HepG2 (cell line): ENCODE measurements around the gene HSPA1B. TPM values are rescaled to one million over a fixed set of nuclear protein-coding genes. Genes with fewer than 3 reads are reported as not detected.

Experiments used
- BORCS8-MEF2B ChIP-seq: sonication (generic); formaldehyde crosslinking; IDR thresholded peaks from 2 replicates; pipeline ENCODE4 v1.8.0; 2022; ENCODE audit warnings: mild to moderate bottlenecking, missing genetic modification reagents
- CBFB ChIP-seq: sonication (generic); formaldehyde crosslinking; IDR thresholded peaks from 2 replicates; pipeline ENCODE4 v1.4.0; 2020; ENCODE audit warnings: missing genetic modification reagents
- ELK4 ChIP-seq: sonication (generic); formaldehyde crosslinking; IDR thresholded peaks from 2 replicates; pipeline ENCODE4 v1.9.0; 2021; ENCODE audit warnings: missing genetic modification reagents, borderline replicate concordance
- HNF1A ChIP-seq, 2 experiments: sonication (generic) in 1 of 2; formaldehyde crosslinking in 1 of 2; IDR thresholded peaks; 2 replicates each; pipeline versions ENCODE4 v1.4.0 to v1.6.1; 2016 to 2020; ENCODE audit warnings: borderline replicate concordance in 1 of 2, low read depth in 1 of 2, mild to moderate bottlenecking in 1 of 2, missing genetic modification reagents in 1 of 2
- HNRNPLL ChIP-seq: fragments of 200-400 bp; formaldehyde crosslinking; IDR thresholded peaks from 2 replicates; pipeline ENCODE4 v1.6.1; 2017; ENCODE audit warnings: mild to moderate bottlenecking, low read depth, low read length; ENCODE audit not compliant: poor library complexity, severe bottlenecking
- KLF11 ChIP-seq: IDR thresholded peaks from 2 replicates; pipeline ENCODE4 v1.6.1; 2016; ENCODE audit warnings: missing compliant biosample characterization
- KMT2A ChIP-seq: sonication (generic); formaldehyde crosslinking; IDR thresholded peaks from 2 replicates; pipeline ENCODE4 v1.4.0; 2020; ENCODE audit warnings: missing genetic modification reagents
- MLX ChIP-seq: IDR thresholded peaks from 2 replicates; pipeline ENCODE4 v1.6.1; 2016
- PAF1 ChIP-seq: IDR thresholded peaks from 2 replicates; pipeline ENCODE4 v1.6.1; 2016; ENCODE audit warnings: missing genetic modification reagents, missing compliant biosample characterization
- SKI ChIP-seq: fragments of 450-650 bp; IDR thresholded peaks from one replicate; pipeline ENCODE4 v1.6.1; 2018; ENCODE audit warnings: mild to moderate bottlenecking; ENCODE audit not compliant: partially characterized antibody
- TAF15 ChIP-seq: fragments of 200-400 bp; formaldehyde crosslinking; IDR thresholded peaks from one replicate; pipeline ENCODE4 v1.6.1; 2018; ENCODE audit warnings: mild to moderate bottlenecking, low read depth, low read length; ENCODE audit not compliant: poor library complexity, severe bottlenecking
- TRIM22 ChIP-seq: fragments of 450-650 bp; IDR thresholded peaks from 2 replicates; pipeline ENCODE4 v1.6.1; 2017
- ZKSCAN5 ChIP-seq: sonication (generic); formaldehyde crosslinking; IDR thresholded peaks from 2 replicates; pipeline ENCODE4 v1.5.1; 2020; ENCODE audit warnings: mild to moderate bottlenecking, missing genetic modification reagents
- ZNF121 ChIP-seq: sonication (generic); formaldehyde crosslinking; IDR thresholded peaks from 2 replicates; pipeline ENCODE4 v1.5.0; 2020; ENCODE audit warnings: mild to moderate bottlenecking, missing genetic modification reagents
- ZNF138 ChIP-seq: sonication (generic); formaldehyde crosslinking; IDR thresholded peaks from 2 replicates; pipeline ENCODE4 v1.5.0; 2020; ENCODE audit warnings: mild to moderate bottlenecking, low read depth, missing genetic modification reagents
- ZNF496 ChIP-seq: sonication (generic); formaldehyde crosslinking; IDR thresholded peaks from 2 replicates; pipeline ENCODE4 v1.8.1; 2023; ENCODE audit warnings: mild to moderate bottlenecking, moderate library complexity, missing genetic modification reagents; ENCODE audit not compliant: insufficient replicate concordance
- ZNF777 ChIP-seq: sonication (generic); formaldehyde crosslinking; IDR thresholded peaks from 2 replicates; pipeline ENCODE4 v1.4.0; 2020; ENCODE audit warnings: missing genetic modification reagents
- ZNF780A ChIP-seq: sonication (generic); formaldehyde crosslinking; IDR thresholded peaks from 2 replicates; pipeline ENCODE4 v1.8.0; 2022; ENCODE audit warnings: mild to moderate bottlenecking, missing genetic modification reagents, moderate library complexity
- polyA plus RNA-seq, 8 experiments: library from polyadenylated mRNA; depleted of rRNA in 3 of 8; stranded (reverse) in 7 of 8; unstranded in 1 of 8; fragments of >200 nt; fragmentation: Illumina TruSeq in 4 of 8; extraction: Trizol in 4 of 8; gene quantifications; 2 replicates each; pipeline versions ENCODE4 v1.2.1 to v1.2.3, GENCODE V29; 2011 to 2016; ENCODE audit warnings: low read depth in 4 of 8, missing spikeins in 1 of 8, mixed read lengths in 1 of 8; ENCODE audit not compliant: insufficient read depth in 1 of 8
- total RNA-seq, 5 experiments: library from RNA; depleted of rRNA; stranded (reverse); fragments of >200 nt; fragmentation: Illumina TruSeq; extraction: Trizol; gene quantifications; 2 replicates each; pipeline ENCODE4 v1.2.3, GENCODE V29; 2016; ENCODE audit warnings: low read depth in 1 of 5

HSPA1B gene
- total and polyA plus RNA-seq, 2 of the 13 experiments (the other 11 are each of a cell fraction or from before 2014, with no cell fraction given): 26.0 to 186 TPM

- TF ChIP-seq HNF1A (IDR thresholded peaks at IDR 0.05; ENCODE audit: low read depth) (no peak), HNF1A (CRISPR knock-in tag; IDR thresholded peaks at IDR 0.05; ENCODE audit: borderline replicate concordance) (peak; percentile 56; the same call in 1 of the 2 replicates), KMT2A (CRISPR knock-in tag) (peak; percentile 80), ZKSCAN5 (CRISPR knock-in tag) (no peak), ZNF496 (CRISPR knock-in tag) (no peak), TRIM22 (no peak), KLF11 (CRISPR knock-in tag) (no peak), BORCS8-MEF2B (peak; percentile 91), HNRNPLL (peak; percentile 62), ZNF121 (CRISPR knock-in tag) (peak; percentile 93), ZNF780A (no peak), TAF15 (peak; percentile 99), CBFB (CRISPR knock-in tag) (peak; percentile 91; the same call in 1 of the 2 replicates), ZNF777 (CRISPR knock-in tag) (no peak; the same call in 1 of the 2 replicates), PAF1 (CRISPR knock-in tag) (no peak), SKI (peak; percentile 87), MLX (CRISPR knock-in tag) (peak; percentile 78; the same call in 1 of the 2 replicates), ZNF138 (CRISPR knock-in tag) (no peak), ELK4 (CRISPR knock-in tag) (no peak)
Measured at GRCh38 chr6:31862344-31863235, 35.1 kb downstream of the HSPA1B start, which contains the start of gene NEU1 (continued).
